PFSK-1 (cell line): ENCODE data around the gene DGKZ.

ENCODE experiments used
- FOXP2 ChIP-seq: optimal IDR thresholded peaks from 2 replicates; pipeline ENCODE3; 2011; ENCODE audit warnings: borderline replicate concordance, control low read depth, inconsistent platforms; ENCODE audit not compliant: insufficient read depth; ENCODE audit errors: extremely low read length, extremely low read depth
- POLR2AphosphoS5 ChIP-seq: IDR thresholded peaks from 2 replicates; pipeline ENCODE4 v1.6.1; 2012; ENCODE audit warnings: low read depth, mild to moderate bottlenecking, control low read depth, low read length, moderate library complexity
- SIN3A ChIP-seq: IDR thresholded peaks from 2 replicates; pipeline ENCODE4 v1.6.1; 2012; ENCODE audit warnings: mild to moderate bottlenecking, low read length, moderate library complexity, borderline replicate concordance; ENCODE audit not compliant: insufficient read depth
- TAF1 ChIP-seq: IDR thresholded peaks from 2 replicates; pipeline ENCODE4 v1.6.1; 2012; ENCODE audit warnings: low read length, control low read depth, borderline replicate concordance; ENCODE audit not compliant: insufficient read depth
- TF ChIP-seq, protein P1 (sequence below), 2 experiments: IDR thresholded peaks; 2 replicates each; pipeline versions ENCODE4 v1.6.1 to v1.8.0; 2011 to 2012; ENCODE audit warnings: low read depth in 2 of 2, low read length in 2 of 2, control low read depth in 1 of 2, inconsistent platforms in 1 of 2, mild to moderate bottlenecking in 1 of 2, moderate library complexity in 1 of 2; ENCODE audit not compliant: insufficient read depth in 1 of 2

DNA sequence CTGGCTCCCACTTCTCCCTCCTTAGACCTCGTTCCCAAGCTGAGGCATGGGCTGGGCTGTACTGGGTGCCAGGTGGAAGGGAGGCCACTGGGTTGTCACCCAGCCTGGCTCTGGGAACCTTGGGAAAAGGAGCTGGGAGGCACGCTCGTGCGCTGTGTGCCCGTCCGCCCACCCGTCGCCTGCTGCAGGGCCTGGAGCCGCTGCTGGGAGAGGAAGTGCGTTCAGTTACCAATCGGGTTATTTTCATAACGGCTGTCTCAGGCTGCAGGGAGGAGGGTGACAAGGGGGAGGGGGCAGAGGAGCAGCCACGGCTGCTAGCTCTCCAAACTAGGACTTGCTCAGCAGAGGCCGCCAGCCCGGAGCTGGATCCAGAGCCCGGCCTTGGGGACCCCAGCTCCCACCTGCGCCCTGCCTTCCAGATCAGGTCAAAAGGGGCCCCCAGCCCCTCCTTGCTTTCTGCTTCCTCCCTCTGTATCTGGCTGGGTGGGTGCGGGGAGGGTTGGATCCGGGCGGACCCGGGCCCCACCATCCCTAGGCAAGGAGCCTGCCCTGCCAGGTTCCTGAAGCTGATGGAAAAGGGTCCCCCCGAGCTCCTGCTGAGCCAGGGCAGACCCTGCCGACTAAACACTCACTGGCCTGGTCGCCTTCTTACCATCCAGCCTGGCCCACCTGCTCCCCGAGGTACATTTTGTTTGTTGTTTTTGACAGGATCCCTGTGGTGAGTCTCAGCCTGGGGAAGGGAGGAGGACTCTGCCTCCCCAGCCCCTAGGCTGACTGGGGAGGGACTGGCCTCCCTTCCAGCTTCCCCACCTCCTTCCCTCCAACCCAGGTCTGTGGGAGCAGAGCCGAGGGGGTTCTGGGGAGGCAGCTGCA is 14.3 kb downstream of the DGKZ start:
- TF ChIP-seq POLR2AphosphoS5 (no peak), SIN3A (no peak; the same call in 1 of the 2 replicates), TAF1 (no peak), FOXP2 (no peak)
- TF ChIP-seq, protein P1, sequence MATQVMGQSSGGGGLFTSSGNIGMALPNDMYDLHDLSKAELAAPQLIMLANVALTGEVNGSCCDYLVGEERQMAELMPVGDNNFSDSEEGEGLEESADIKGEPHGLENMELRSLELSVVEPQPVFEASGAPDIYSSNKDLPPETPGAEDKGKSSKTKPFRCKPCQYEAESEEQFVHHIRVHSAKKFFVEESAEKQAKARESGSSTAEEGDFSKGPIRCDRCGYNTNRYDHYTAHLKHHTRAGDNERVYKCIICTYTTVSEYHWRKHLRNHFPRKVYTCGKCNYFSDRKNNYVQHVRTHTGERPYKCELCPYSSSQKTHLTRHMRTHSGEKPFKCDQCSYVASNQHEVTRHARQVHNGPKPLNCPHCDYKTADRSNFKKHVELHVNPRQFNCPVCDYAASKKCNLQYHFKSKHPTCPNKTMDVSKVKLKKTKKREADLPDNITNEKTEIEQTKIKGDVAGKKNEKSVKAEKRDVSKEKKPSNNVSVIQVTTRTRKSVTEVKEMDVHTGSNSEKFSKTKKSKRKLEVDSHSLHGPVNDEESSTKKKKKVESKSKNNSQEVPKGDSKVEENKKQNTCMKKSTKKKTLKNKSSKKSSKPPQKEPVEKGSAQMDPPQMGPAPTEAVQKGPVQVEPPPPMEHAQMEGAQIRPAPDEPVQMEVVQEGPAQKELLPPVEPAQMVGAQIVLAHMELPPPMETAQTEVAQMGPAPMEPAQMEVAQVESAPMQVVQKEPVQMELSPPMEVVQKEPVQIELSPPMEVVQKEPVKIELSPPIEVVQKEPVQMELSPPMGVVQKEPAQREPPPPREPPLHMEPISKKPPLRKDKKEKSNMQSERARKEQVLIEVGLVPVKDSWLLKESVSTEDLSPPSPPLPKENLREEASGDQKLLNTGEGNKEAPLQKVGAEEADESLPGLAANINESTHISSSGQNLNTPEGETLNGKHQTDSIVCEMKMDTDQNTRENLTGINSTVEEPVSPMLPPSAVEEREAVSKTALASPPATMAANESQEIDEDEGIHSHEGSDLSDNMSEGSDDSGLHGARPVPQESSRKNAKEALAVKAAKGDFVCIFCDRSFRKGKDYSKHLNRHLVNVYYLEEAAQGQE (IDR thresholded peaks at IDR 0.05; ENCODE audit: insufficient read depth in 1 of 2, low read depth in 2 of 2, low read length in 2 of 2) = no peak
